Right lobe of liver (tissue), 4 donors: ENCODE results near the gene BAIAP2.

Source experiments
- CTCF ChIP-seq, 4 donors: fragments of 200-600 bp in 3 of 4; fragments of 450-650 bp in 1 of 4; IDR thresholded peaks; one replicate each; pipeline versions ENCODE4 v1.5.1 to v1.8.0; 2016 to 2022; ENCODE audit warnings: antibody characterized with exemption in 4 of 4, mild to moderate bottlenecking in 2 of 4
- POLR2A ChIP-seq: fragments of 450-650 bp; IDR thresholded peaks from one replicate; pipeline ENCODE4 v1.6.1; 2017; ENCODE audit warnings: antibody characterized with exemption, mild to moderate bottlenecking
- donor health status: DM: no; HTN: no; CAD: no.
- donor health status: DM: no; HTN: no; CAD: no.
- donor health status: DM: no; HTN: yes; CAD: no.

- no peak for TF ChIP-seq CTCF (IDR thresholded peaks at IDR 0.05)
- TF ChIP-seq POLR2A: no peak
These were observed 41.9 kb upstream of the BAIAP2 start for GRCh38 chr17:80992948-80993624.
